Right forelimb (tissue), 1 donor: ENCODE measurements around the gene IGF2BP1.
A peak's percentile ranks its signal among the peaks of the same experiment; 100 is the strongest.
"Not testable (repeated sequence)": the region's sequence is repeated elsewhere in the genome, so short reads cannot be mapped to it uniquely, and the experiment has no call there.

Experiments
- DNase-seq: peaks from one replicate; pipeline ENCODE4 v3.0.0-alpha.2; 2018

IGF2BP1 gene

GRCh38 chr17:48995974-48996721 lies 1.0 kb upstream of the IGF2BP1 start:
- DNase-seq: peak; percentile 73

- DNase-seq: no peak
Observed at GRCh38 chr17:48996722-48997102, 473 bp upstream of the IGF2BP1 start.

- peak; percentile 72 for DNase-seq
Observed at GRCh38 chr17:48997827-48998586, 822 bp downstream of the IGF2BP1 start.

GRCh38 chr17:48998587-48999440 lies 1.6 kb downstream of the IGF2BP1 start:
- no peak for DNase-seq

GRCh38 chr17:49000943-49001342 lies 3.8 kb downstream of the IGF2BP1 start:
- DNase-seq: no peak

- DNase-seq: no peak
Observed at GRCh38 chr17:49001671-49002070, 4.5 kb downstream of the IGF2BP1 start.

- no peak for DNase-seq
Observed at GRCh38 chr17:49002331-49002730, 5.1 kb downstream of the IGF2BP1 start.

- DNase-seq: no peak
Observed at GRCh38 chr17:49002766-49003165, 5.6 kb downstream of the IGF2BP1 start.

GRCh38 chr17:49003557-49004511 lies 6.6 kb downstream of the IGF2BP1 start:
- peak; percentile 72 for DNase-seq

- no peak for DNase-seq
Observed at GRCh38 chr17:49005140-49005539, 8.0 kb downstream of the IGF2BP1 start.

- DNase-seq: not testable (repeated sequence)
Observed at GRCh38 chr17:49008908-49009307, 11.7 kb downstream of the IGF2BP1 start.

- DNase-seq: no peak
Observed at GRCh38 chr17:49012769-49013255, 15.6 kb downstream of the IGF2BP1 start.

- DNase-seq: peak; percentile 77
Observed at GRCh38 chr17:49013311-49014213, 16.4 kb downstream of the IGF2BP1 start.

- DNase-seq: no peak
Observed at GRCh38 chr17:49015179-49015923, 18.2 kb downstream of the IGF2BP1 start.

- DNase-seq: no peak
Observed at GRCh38 chr17:49015924-49016774, 19.0 kb downstream of the IGF2BP1 start.

GRCh38 chr17:49016775-49017463 lies 19.7 kb downstream of the IGF2BP1 start:
- DNase-seq: peak; percentile 86

- DNase-seq: no peak
Observed at GRCh38 chr17:49018116-49018612, 21.0 kb downstream of the IGF2BP1 start.

- no peak for DNase-seq
Observed at GRCh38 chr17:49018748-49019147, 21.6 kb downstream of the IGF2BP1 start.
